GM15510 (cell line): ENCODE data around the gene FAR2.

Experiments used
- POLR2A ChIP-seq: IDR thresholded peaks from 3 replicates; pipeline ENCODE4 v1.6.1; 2011; ENCODE audit warnings: borderline replicate concordance; ENCODE audit not compliant: insufficient read length; ENCODE audit errors: extremely low read depth

FAR2 gene

GRCh38 chr12:29310899-29311298 is 161.8 kb downstream of the FAR2 start:
- TF ChIP-seq POLR2A = no peak

GRCh38 chr12:29314416-29314815 is 165.3 kb downstream of the FAR2 start:
- no peak for TF ChIP-seq POLR2A

DNA sequence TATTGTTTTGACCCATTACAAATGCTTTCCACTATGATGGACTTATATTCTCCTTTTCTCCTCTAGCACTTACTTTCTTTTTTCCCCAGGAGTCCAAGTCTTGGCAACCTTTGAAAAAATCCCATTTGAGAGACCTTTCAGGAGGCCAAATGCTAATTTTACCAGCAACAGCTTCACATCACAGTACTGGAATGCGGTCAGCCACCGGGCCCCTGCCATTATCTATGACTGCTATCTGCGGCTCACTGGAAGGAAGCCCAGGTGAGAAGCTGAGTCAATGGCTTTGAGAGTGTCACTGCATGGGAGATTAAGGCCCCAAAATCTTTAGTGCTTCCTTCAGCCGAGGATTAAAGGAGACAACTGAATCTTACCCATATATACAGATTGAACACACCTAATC is 167.7 kb downstream of the FAR2 start:
- TF ChIP-seq POLR2A = no peak

DNA sequence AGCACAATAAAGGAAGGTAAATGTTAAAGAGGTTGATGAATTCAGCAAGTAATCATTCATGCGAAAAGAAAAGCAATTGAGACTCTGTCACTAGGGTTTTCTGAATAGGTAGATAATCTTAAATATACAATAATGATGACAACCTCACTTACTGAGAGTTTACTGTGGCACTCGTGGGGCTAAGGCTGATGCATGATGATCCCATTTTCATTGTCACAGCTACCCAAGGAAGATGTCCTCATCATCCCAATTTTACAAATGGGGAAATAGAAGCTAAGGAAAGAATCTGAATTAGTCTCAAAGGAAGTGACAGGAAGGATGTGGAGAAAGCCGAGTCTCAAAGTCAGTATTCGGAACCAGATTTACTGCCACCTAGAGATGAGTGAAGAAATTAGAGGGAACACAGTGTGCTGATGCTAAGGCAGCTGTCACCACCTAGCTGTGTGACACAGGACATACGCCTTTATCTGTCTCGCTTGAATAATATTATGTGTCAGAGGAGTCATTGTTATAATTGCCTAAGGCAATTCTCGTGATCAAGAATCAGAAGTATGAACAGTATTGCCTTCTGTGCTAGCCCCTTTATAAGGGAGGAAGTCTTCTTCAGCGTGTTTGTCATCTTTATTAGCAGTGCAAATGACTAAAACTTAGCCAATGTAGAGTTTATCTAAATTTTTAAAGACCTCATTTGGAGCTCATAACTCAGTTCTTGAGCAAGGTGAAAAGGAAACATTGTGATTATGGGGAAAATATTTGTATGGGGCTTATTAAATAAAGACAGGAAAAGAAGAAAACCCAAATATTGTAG is 168.7 kb downstream of the FAR2 start:
- no peak for TF ChIP-seq POLR2A

DNA sequence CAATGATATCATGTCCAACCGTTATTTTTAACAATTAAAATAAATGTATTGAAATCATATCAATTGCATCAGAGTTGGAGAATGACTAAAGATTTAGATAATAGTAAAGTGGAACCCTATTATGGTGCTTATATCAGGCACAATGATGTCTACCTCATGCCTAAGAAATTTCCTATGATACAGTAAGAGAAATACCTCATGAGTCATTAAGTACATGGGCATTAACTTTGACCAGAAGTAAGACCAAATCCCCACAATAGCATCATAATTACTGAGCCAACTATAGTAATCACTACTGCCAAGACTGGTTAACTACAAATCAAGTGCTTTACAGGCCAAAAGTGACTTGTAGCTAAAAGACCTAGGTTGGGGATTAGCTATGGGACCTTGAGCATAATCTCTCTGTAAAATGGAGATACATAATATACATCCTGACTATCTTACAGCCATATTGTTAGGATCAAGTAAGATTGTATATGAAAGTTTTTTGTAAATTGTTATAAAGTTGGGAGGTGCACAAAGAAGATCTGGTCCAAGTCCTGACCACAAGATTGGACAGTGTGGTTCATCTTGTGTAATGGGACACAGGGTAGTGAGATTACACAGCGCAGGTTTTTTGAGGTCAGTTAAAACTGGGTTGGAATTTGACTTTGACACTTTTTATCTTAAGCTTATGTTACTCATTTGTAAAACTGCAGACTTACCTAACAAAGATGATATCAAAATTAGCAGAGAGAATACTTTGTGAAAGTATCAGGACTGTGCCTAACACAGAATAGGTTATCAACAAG is 171.4 kb downstream of the FAR2 start:
- no peak for TF ChIP-seq POLR2A

GRCh38 chr12:29322157-29322556 is 173.1 kb downstream of the FAR2 start:
- TF ChIP-seq POLR2A = no peak

GRCh38 chr12:29329411-29329810 is 180.3 kb downstream of the FAR2 start:
- TF ChIP-seq POLR2A = no peak

- no peak for TF ChIP-seq POLR2A
These were observed 184.1 kb downstream of the FAR2 start for GRCh38 chr12:29333178-29333577.

DNA sequence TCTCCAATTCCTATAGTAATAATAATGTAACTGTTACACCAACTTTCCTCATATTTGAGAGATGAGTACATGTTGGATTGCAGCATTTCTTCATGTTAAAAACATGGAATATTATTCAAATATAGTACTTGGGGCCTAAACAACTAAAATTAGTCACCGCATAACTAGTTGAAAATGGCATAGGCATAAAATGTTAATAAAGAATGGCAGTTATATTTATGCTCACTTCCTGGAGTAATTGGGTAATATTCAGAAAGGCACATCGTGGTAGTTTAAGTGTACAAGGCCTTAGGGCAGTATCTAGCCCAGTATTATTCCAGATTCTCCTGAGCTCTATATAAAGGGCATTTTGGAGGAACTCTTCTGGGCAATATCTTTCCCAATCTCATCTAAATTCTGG is 185.9 kb downstream of the FAR2 start:
- TF ChIP-seq POLR2A = no peak

GRCh38 chr12:29337325-29337724 is 188.2 kb downstream of the FAR2 start:
- TF ChIP-seq POLR2A = no peak

GRCh38 chr12:29343022-29343799 is 194.1 kb downstream of the FAR2 start:
- TF ChIP-seq POLR2A = no peak

DNA sequence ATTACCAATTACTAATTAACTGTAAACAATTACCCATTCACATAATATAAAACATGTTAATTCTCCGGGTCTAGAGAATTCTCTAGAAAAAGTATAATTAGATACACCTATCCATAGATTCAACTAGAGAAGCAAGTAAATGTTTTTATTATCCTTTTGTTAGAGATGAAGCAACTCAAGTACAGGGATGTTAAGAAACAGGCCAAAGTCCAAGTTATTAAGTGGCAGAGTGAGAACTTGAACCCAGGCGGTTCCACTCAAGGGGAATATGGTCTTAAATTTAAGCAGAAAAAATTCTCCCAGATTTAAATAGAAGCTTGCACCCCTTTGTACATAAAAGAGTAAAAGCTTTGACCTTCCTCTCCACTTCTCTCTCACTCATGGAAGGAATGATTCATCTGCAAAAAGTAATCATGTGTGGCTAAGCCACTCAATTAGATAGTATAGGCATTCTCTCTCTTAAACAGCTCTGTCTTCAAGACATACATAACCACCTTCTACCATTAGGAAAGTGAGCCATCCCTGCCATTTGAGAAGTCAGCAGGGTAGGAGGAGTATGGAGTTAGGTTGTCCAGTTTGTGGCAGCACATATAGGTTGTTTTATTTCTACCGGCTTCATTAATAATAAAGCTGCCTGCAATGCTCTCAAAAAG is 197.8 kb downstream of the FAR2 start:
- TF ChIP-seq POLR2A = no peak

DNA sequence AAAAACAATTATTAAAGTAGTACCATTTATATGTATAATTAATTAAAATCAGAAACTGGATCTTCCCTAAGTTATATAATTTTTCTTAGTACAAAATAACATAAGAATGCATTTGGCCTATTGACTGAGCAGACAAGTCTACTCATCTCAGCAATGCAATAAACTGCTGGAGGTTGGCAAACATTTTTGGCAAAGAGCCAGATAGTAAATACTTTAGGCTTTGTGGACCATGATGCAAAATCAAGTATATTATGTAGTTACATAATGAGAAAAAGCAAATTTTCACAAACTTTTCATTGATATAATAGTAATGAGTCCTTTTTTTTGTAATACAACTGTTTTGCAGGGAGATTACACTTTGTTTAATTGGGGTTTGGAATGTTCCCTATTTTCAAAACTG is 201.0 kb downstream of the FAR2 start:
- TF ChIP-seq POLR2A = no peak

DNA sequence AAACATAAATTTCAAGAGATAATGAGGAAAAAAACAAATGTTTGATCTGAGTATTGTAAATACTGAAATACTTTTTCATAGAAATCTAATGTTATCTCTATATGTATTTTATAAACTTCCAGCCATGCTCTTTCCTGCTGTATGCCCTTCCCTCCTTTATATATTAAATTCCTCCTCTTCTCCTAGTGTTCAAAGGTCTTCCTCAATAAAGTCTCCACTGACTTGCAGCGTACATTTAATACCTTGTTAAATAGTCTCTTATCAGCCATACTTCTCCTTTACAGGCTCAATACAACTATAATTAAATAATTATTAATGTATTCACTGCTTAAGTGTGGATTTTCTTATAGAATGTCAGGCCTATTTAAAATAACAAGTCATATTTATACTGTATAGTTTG is 205.9 kb downstream of the FAR2 start:
- no peak for TF ChIP-seq POLR2A

- no peak for TF ChIP-seq POLR2A
These were observed 216.0 kb downstream of the FAR2 start for GRCh38 chr12:29365091-29365490.
